CD14-positive monocyte (primary cell): ENCODE measurements around the gene AKR1D1. TPM values are rescaled to one million over a fixed set of nuclear protein-coding genes. Genes with fewer than 3 reads are reported as not detected.

Experiments
- DNase-seq, 3 donors: peaks; one replicate each; pipeline ENCODE4 v3.0.0-alpha.2; 2011 to 2022
- H2AFZ ChIP-seq: 2 replicates; pipeline ENCODE4 v1.6.0; 2012; ENCODE audit warnings: mild to moderate bottlenecking, low read depth, low read length, inconsistent platforms; ENCODE audit not compliant: insufficient read depth, poor library complexity, severe bottlenecking
- H3K27ac ChIP-seq, 2 donors: 1 replicate in 1 of 2; 2 replicates in 1 of 2; pipeline ENCODE4 v1.5.1; 2012 to 2013; ENCODE audit warnings: low read length in 2 of 2, control low read depth in 1 of 2, inconsistent platforms in 1 of 2, low read depth in 1 of 2, mild to moderate bottlenecking in 1 of 2
- H3K27me3 ChIP-seq, 2 donors: one replicate each; pipeline versions ENCODE4 v1.6.0 to v1.6.1; 2011 to 2013; ENCODE audit warnings: low read length in 2 of 2; ENCODE audit not compliant: control insufficient read depth in 2 of 2, insufficient read depth in 2 of 2
- H3K36me3 ChIP-seq, 2 donors: replicated peaks in 1 of 2; 1 replicate in 1 of 2; 2 replicates in 1 of 2; pipeline versions ENCODE4 v1.5.1 to v1.6.1; 2012 to 2013; ENCODE audit warnings: low read length in 2 of 2, control low read depth in 1 of 2, inconsistent platforms in 1 of 2, mild to moderate bottlenecking in 1 of 2; ENCODE audit not compliant: insufficient read depth in 2 of 2, control insufficient read depth in 1 of 2
- H3K4me1 ChIP-seq, 2 donors: 1 replicate in 1 of 2; 2 replicates in 1 of 2; pipeline versions ENCODE4 v1.5.1 to v1.6.1; 2012 to 2013; ENCODE audit warnings: low read length in 2 of 2, control low read depth in 1 of 2, inconsistent platforms in 1 of 2, mild to moderate bottlenecking in 1 of 2, moderate library complexity in 1 of 2; ENCODE audit not compliant: insufficient read depth in 2 of 2, control insufficient read depth in 1 of 2
- H3K4me2 ChIP-seq: replicated peaks from 2 replicates; pipeline ENCODE3; 2012; ENCODE audit warnings: low read length, moderate library complexity, mild to moderate bottlenecking; ENCODE audit not compliant: poor library complexity, severe bottlenecking; ENCODE audit errors: extremely low read depth
- H3K4me3 ChIP-seq, 3 experiments: fragments of 200-600 bp in 1 of 3; sonication (generic) in 1 of 3; replicated peaks in 1 of 3; 1 replicate in 2 of 3; 2 replicates in 1 of 3; pipeline ENCODE4 v1.5.1; 2011 to 2013; ENCODE audit warnings: low read length in 3 of 3, mild to moderate bottlenecking in 3 of 3, control low read depth in 2 of 3, low read depth in 2 of 3, inconsistent platforms in 1 of 3, moderate library complexity in 1 of 3
- H3K79me2 ChIP-seq: 2 replicates; pipeline ENCODE4 v1.6.0; 2012; ENCODE audit warnings: mild to moderate bottlenecking, control low read depth, inconsistent platforms, low read length, moderate library complexity; ENCODE audit not compliant: insufficient read depth
- H3K9ac ChIP-seq: 2 replicates; pipeline ENCODE4 v1.6.0; 2017; ENCODE audit warnings: low read length, mild to moderate bottlenecking; ENCODE audit not compliant: insufficient read depth, poor library complexity, severe bottlenecking
- H3K9me3 ChIP-seq, 2 donors: replicated peaks in 1 of 2; 1 replicate in 1 of 2; 2 replicates in 1 of 2; pipeline versions ENCODE4 v1.5.1 to v1.6.1; 2012 to 2013; ENCODE audit warnings: low read length in 2 of 2, control low read depth in 1 of 2; ENCODE audit not compliant: control insufficient read depth in 1 of 2, insufficient read depth in 1 of 2
- H4K20me1 ChIP-seq: 2 replicates; pipeline ENCODE4 v1.6.0; 2012; ENCODE audit warnings: mild to moderate bottlenecking, low read length, control low read depth, moderate library complexity; ENCODE audit not compliant: insufficient read depth
- H3K27ac Mint-ChIP-seq, 7 donors: one replicate each; pipeline ENCODE4 v1.8.0; 2020; ENCODE audit warnings: mild to moderate bottlenecking in 7 of 7, mixed read lengths in 7 of 7, moderate library complexity in 6 of 7, inconsistent platforms in 2 of 7
- H3K27me3 Mint-ChIP-seq, 3 donors: one replicate each; pipeline ENCODE4 v1.8.0; 2021 to 2022; ENCODE audit warnings: low read depth in 3 of 3, mild to moderate bottlenecking in 3 of 3, mixed read lengths in 3 of 3, moderate library complexity in 3 of 3, inconsistent platforms in 1 of 3
- H3K36me3 Mint-ChIP-seq, 2 donors: one replicate each; pipeline ENCODE4 v1.8.0; 2020; ENCODE audit warnings: mixed read lengths in 2 of 2, inconsistent platforms in 1 of 2, mild to moderate bottlenecking in 1 of 2
- H3K4me1 Mint-ChIP-seq: one replicate; pipeline ENCODE4 v1.8.0; 2020; ENCODE audit warnings: mild to moderate bottlenecking, mixed read lengths
- H3K4me3 Mint-ChIP-seq, 2 donors: one replicate each; pipeline ENCODE4 v1.8.0; 2020; ENCODE audit warnings: mild to moderate bottlenecking in 2 of 2, mixed read lengths in 2 of 2, moderate library complexity in 1 of 2
- H3K9me3 Mint-ChIP-seq, 7 donors: one replicate each; pipeline ENCODE4 v1.8.0; 2020 to 2022; ENCODE audit warnings: mixed read lengths in 7 of 7, mild to moderate bottlenecking in 6 of 7, moderate library complexity in 6 of 7, inconsistent platforms in 2 of 7
- CTCF ChIP-seq: fragments of 200-600 bp; IDR thresholded peaks from one replicate; pipeline ENCODE4 v1.8.0; 2022; ENCODE audit warnings: antibody characterized with exemption, mild to moderate bottlenecking
- WGBS: methylation state at CpG from one replicate; pipeline ENCODE4 v1.1.5; 2013; ENCODE audit warnings: missing lambda C conversion rate; ENCODE audit not compliant: insufficient coverage; 5-methylcytosine and 5-hydroxymethylcytosine counted together
- intact Hi-C, 2 donors: fragments of 100-400 bp; cut with micrococcal nuclease; formaldehyde crosslinking; loops; one replicate each; pipeline versions ENCODE4 v1.15.0 to v1.15.1; 2023
- polyA plus RNA-seq, 3 donors: library from polyadenylated mRNA; depleted of rRNA in 1 of 3; unstranded in 2 of 3; stranded (reverse) in 1 of 3; fragments of 300-500 nt in 2 of 3; fragments of >200 nt in 1 of 3; fragmentation: Illumina TruSeq in 2 of 3; gene quantifications; 1 replicate in 2 of 3; 2 replicates in 1 of 3; pipeline ENCODE4 v1.2.3, GENCODE V29; 2012 to 2021

The AKR1D1 gene
- polyA plus RNA-seq, 3 donors = not detected

- Histone ChIP-seq H2AFZ (no peak overlapping the region), H3K36me3 (no peaks in the 10 kb centered on the region), H4K20me1 (no peaks in the 10 kb centered on the region), H3K9ac (no peak overlapping the region), H3K4me3 (no peak overlapping the region), H3K4me1 (no peaks in the 10 kb centered on the region), H3K27me3 (no peaks in the 10 kb centered on the region), H3K9me3 (peaks cover 0 to 3% of the 10 kb centered on the region in 2 donors), H3K79me2 (no peaks in the 10 kb centered on the region), H3K4me2 (no peak overlapping the region), H3K27ac (no peak overlapping the region)
- Mint-ChIP-seq H3K36me3 (no peaks in the 10 kb centered on the region), H3K27me3 (peaks cover 0 to 4% (median 2%) of the 10 kb centered on the region in 3 donors), H3K4me1 (peaks cover 1% of the 10 kb centered on the region), H3K27ac (peak overlapping the region in 1 of 7 donors; percentile 59), H3K4me3 (no peak overlapping the region), H3K9me3 (peaks cover 5 to 15% (median 10%) of the 10 kb centered on the region in 7 donors)
- intact Hi-C loops = no loop called here
- no peak for TF ChIP-seq CTCF
- peak in 1 of 3 donors; percentile 12 for DNase-seq
- WGBS = 80% methylated on average over 1 of the region's 1 CpG
These were observed 39.9 kb downstream of the AKR1D1 start for GRCh38 chr7:138116141-138116540.

- intact Hi-C loops = no loop called here
- no CpG with 5 or more reads among the region's 2 CpGs for WGBS
- H3K4me1 Mint-ChIP-seq = no peaks in the 10 kb centered on the region
- no peak overlapping the region for H3K27ac Mint-ChIP-seq
- Histone ChIP-seq H3K4me2 (no peak overlapping the region), H3K27ac (no peak overlapping the region), H2AFZ (no peak overlapping the region), H3K36me3 (no peaks in the 10 kb centered on the region), H3K27me3 (no peaks in the 10 kb centered on the region), H3K4me1 (no peaks in the 10 kb centered on the region), H4K20me1 (no peaks in the 10 kb centered on the region), H3K9ac (no peak overlapping the region), H3K9me3 (peaks cover 0 to 3% of the 10 kb centered on the region in 2 donors), H3K79me2 (no peaks in the 10 kb centered on the region), H3K4me3 (no peak overlapping the region)
- no peak overlapping the region for H3K4me3 Mint-ChIP-seq
- TF ChIP-seq CTCF = no peak
- peaks cover 0 to 4% (median 0%) of the 10 kb centered on the region in 3 donors for H3K27me3 Mint-ChIP-seq
- DNase-seq = no peak
- H3K9me3 Mint-ChIP-seq = peaks cover 5 to 15% (median 10%) of the 10 kb centered on the region in 7 donors
- no peaks in the 10 kb centered on the region for H3K36me3 Mint-ChIP-seq
These were observed 40.6 kb downstream of the AKR1D1 start for GRCh38 chr7:138116892-138117291.
